Osteocyte (in vitro differentiated cells): ENCODE data around the gene ACTA2. TPM values are rescaled to one million over a fixed set of nuclear protein-coding genes. Genes with fewer than 3 reads are reported as not detected.

Experiments
- DNase-seq: peaks from one replicate; pipeline ENCODE4 v3.0.0; 2021; ENCODE audit warnings: mixed read lengths; ENCODE audit not compliant: unreplicated experiment; ENCODE audit errors: extremely low spot score
- H3K27ac Mint-ChIP-seq: one replicate; pipeline ENCODE4 v1.8.0; 2021; ENCODE audit warnings: mild to moderate bottlenecking, mixed read lengths; ENCODE audit not compliant: unreplicated experiment
- H3K27me3 Mint-ChIP-seq: one replicate; pipeline ENCODE4 v1.8.0; 2021; ENCODE audit warnings: mixed read lengths; ENCODE audit not compliant: unreplicated experiment
- H3K36me3 Mint-ChIP-seq: one replicate; pipeline ENCODE4 v1.8.0; 2021; ENCODE audit warnings: mixed read lengths; ENCODE audit not compliant: unreplicated experiment
- H3K4me1 Mint-ChIP-seq: one replicate; pipeline ENCODE4 v1.8.0; 2021; ENCODE audit warnings: mixed read lengths; ENCODE audit not compliant: unreplicated experiment
- H3K4me3 Mint-ChIP-seq: one replicate; pipeline ENCODE4 v1.8.0; 2021; ENCODE audit warnings: mild to moderate bottlenecking, moderate library complexity, mixed read lengths; ENCODE audit not compliant: unreplicated experiment
- H3K9me3 Mint-ChIP-seq: one replicate; pipeline ENCODE4 v1.8.0; 2021; ENCODE audit warnings: mixed read lengths; ENCODE audit not compliant: unreplicated experiment
- total RNA-seq: library from RNA; stranded (reverse); gene quantifications from 2 replicates; pipeline ENCODE4 v1.2.1, GENCODE V29; 2021
- TF ChIP-seq, protein P1 (sequence below): fragments of 200-600 bp; sonication (generic); IDR thresholded peaks from 2 replicates; pipeline ENCODE4 v1.5.0; 2021; ENCODE audit warnings: antibody characterized with exemption, mild to moderate bottlenecking, moderate library complexity

Gene ACTA2
- total RNA-seq, 1 donor from 2014 or later = 329 TPM

GRCh38 chr10:88919041-88919440 lies 33.5 kb downstream of the ACTA2 start:
- Mint-ChIP-seq H3K27me3 (no peaks in the 10 kb centered on the region), H3K9me3 (no peaks in the 10 kb centered on the region), H3K27ac (no peak overlapping the region), H3K36me3 (peaks cover 3% of the 10 kb centered on the region), H3K4me3 (no peak overlapping the region), H3K4me1 (peaks cover 21% of the 10 kb centered on the region)
- no peak for DNase-seq
- TF ChIP-seq, protein P1, sequence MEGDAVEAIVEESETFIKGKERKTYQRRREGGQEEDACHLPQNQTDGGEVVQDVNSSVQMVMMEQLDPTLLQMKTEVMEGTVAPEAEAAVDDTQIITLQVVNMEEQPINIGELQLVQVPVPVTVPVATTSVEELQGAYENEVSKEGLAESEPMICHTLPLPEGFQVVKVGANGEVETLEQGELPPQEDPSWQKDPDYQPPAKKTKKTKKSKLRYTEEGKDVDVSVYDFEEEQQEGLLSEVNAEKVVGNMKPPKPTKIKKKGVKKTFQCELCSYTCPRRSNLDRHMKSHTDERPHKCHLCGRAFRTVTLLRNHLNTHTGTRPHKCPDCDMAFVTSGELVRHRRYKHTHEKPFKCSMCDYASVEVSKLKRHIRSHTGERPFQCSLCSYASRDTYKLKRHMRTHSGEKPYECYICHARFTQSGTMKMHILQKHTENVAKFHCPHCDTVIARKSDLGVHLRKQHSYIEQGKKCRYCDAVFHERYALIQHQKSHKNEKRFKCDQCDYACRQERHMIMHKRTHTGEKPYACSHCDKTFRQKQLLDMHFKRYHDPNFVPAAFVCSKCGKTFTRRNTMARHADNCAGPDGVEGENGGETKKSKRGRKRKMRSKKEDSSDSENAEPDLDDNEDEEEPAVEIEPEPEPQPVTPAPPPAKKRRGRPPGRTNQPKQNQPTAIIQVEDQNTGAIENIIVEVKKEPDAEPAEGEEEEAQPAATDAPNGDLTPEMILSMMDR = no peak

DNA sequence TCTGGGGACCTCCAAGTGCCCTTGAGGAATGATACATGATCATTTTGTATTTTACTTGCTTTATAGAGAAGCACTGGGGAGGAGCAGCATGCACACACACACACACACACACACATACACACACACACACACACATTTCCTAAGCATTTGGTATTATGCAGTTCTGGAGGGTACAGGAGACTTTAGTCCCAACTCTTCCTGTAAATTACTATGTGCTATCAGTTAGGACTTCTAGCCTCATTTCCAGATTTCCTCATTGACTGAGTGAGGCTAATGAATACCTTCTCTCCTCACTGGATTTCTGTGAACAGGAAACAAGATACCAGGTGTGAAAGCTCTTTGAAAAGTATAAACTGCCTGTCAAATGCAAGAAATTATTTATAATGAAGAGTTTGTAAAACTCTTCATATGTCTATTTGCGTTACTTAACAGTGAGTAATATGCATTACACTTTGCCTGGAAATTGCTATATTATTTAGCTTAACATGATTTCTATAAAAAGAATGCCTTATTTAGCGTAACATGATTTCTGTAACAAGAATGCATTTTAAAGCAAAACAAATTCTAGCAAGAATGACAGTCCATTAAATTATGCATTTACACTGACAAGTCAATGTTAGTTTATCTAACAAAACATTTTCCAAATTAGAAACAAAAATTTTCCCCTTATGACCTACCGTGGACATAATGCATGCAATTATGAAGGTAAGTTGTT lies 34.2 kb downstream of the ACTA2 start:
- Mint-ChIP-seq H3K36me3 (peaks cover 3% of the 10 kb centered on the region), H3K4me1 (peaks cover 17% of the 10 kb centered on the region), H3K4me3 (no peak overlapping the region), H3K27me3 (no peaks in the 10 kb centered on the region), H3K9me3 (no peaks in the 10 kb centered on the region), H3K27ac (no peak overlapping the region)
- TF ChIP-seq, protein P1 = no peak
- no peak for DNase-seq

- H3K27ac Mint-ChIP-seq = no peak overlapping the region
- no peaks in the 10 kb centered on the region for H3K27me3 Mint-ChIP-seq
- peaks cover 3% of the 10 kb centered on the region for H3K36me3 Mint-ChIP-seq
- peaks cover 17% of the 10 kb centered on the region for H3K4me1 Mint-ChIP-seq
- H3K9me3 Mint-ChIP-seq = no peaks in the 10 kb centered on the region
- no peak overlapping the region for H3K4me3 Mint-ChIP-seq
- TF ChIP-seq, protein P1 = no peak
- no peak for DNase-seq
Observed at GRCh38 chr10:88916986-88917385, 35.6 kb downstream of the ACTA2 start.

- H3K36me3 Mint-ChIP-seq = peaks cover 3% of the 10 kb centered on the region
- H3K27ac Mint-ChIP-seq = no peak overlapping the region
- no peaks in the 10 kb centered on the region for H3K9me3 Mint-ChIP-seq
- no peak for DNase-seq
- H3K4me1 Mint-ChIP-seq = peaks cover 17% of the 10 kb centered on the region
- no peak overlapping the region for H3K4me3 Mint-ChIP-seq
- TF ChIP-seq, protein P1 = no peak
- H3K27me3 Mint-ChIP-seq = no peaks in the 10 kb centered on the region
Observed at GRCh38 chr10:88916231-88916630, 36.3 kb downstream of the ACTA2 start.

DNA sequence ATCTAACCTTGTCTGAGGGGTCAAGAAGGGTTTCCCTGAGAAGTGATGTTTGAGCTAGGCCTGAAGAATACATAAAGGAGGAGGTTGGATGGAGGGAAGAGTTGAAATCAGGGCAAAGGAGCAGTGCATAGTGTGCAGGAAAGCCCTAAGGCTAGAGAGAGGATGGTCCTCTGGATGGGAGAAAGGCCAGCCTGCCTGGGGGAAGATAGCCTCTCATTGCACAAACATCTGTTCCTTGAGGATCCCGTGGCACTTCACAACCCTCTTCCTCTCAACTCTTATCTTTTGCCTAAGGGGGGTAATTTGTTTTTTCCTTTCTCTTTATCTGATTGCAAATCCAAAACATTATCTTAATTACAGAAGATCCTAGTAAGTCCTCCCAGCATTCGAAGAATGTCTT lies 36.8 kb downstream of the ACTA2 start:
- TF ChIP-seq, protein P1 = no peak
- Mint-ChIP-seq H3K36me3 (peaks cover 3% of the 10 kb centered on the region), H3K27ac (no peak overlapping the region), H3K4me1 (peaks cover 14% of the 10 kb centered on the region), H3K9me3 (no peaks in the 10 kb centered on the region), H3K4me3 (no peak overlapping the region), H3K27me3 (no peaks in the 10 kb centered on the region)
- no peak for DNase-seq
